Omental fat pad (tissue), 4 donors: ENCODE results near the gene RBBP8NL. TPM values are rescaled to one million over a fixed set of nuclear protein-coding genes. Genes with fewer than 3 reads are reported as not detected.
A peak's percentile ranks its signal among the peaks of the same experiment; 100 is the strongest.

ENCODE experiments used
- ATAC-seq: fragments of 150-250 bp; one replicate; pipeline ENCODE4 v1.9.1; 2016; ENCODE audit warnings: mild to moderate bottlenecking, moderate library complexity; ENCODE audit not compliant: low FRiP score
- DNase-seq: peaks from one replicate; pipeline ENCODE4 v3.0.0-alpha.2; 2019; ENCODE audit warnings: low spot score
- CTCF ChIP-seq, 3 donors: fragments of 450-650 bp; IDR thresholded peaks; one replicate each; pipeline ENCODE4 v1.5.1; 2016 to 2017; ENCODE audit warnings: antibody characterized with exemption in 3 of 3, mild to moderate bottlenecking in 3 of 3, moderate library complexity in 2 of 3
- total RNA-seq, 4 donors: library from RNA; depleted of rRNA; stranded (reverse); fragments of >200 nt; gene quantifications; one replicate each; pipeline ENCODE4 v1.1.0, GENCODE V29; 2016

The RBBP8NL gene
- total RNA-seq, 4 donors from 2014 or later: not detected

DNA sequence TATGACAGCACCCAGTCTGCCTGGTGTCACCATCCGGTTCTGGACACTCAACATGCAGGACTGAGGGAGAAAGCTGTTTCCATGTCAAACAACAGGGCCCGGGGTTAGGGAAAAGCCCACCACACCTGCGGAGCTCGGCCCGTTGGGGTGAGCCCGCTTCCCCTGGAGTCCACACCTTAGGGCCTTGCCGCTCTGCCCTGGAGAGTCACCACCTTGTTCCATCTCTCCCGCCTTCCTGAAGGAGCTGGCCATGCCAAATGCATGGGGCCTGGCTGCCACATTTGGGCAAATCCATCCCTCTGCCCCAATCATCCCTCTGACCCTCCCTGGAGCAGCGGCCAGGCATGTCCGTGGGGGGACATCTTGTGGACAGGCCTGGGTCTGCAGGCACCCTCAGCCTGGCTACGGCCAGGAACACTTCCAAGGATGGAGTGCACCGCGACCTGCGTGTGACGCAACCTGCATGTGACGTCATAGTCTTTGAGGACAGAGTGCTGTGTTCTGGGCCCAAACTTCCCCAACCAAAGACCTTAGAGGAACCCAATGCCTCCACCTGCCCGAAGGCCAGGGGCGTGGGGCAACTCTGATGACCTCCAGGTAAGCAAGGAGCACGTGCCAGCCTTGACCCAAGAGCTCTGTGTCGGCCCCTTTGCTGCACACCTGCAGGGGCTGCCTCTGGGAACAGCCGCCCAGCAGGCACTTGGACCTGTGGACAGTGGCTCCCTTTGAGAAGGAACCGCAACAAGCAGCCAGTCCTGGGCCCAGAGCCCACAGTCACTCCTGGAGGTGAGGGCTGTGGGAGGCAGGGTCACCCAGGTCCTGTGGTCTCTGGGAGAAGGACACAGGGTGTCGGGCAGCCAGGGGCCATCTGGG lies 22.0 kb downstream of the RBBP8NL start:
- peak in 1 of 3 donors; percentile 10 for TF ChIP-seq CTCF (IDR thresholded peaks at IDR 0.05)
- ATAC-seq: peak; percentile 41
- DNase-seq: peak; percentile 48

DNA sequence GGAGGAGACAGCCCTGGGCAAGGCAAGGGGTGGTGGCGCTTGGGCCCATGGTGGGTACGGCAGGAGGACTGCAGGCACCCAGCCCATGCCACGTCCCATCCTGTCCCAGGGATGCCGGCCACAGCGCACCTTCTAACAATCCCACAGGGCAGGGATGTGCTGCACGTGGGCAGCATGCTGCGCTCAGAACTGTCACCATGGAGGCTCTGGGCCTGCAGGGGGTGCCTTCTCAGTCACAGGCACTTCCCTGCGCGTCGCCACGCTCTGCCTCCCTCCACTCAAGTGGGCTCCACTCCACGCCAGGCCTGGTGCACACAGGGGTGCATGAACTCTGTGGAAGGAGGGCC lies 22.6 kb downstream of the RBBP8NL start:
- TF ChIP-seq CTCF (IDR thresholded peaks at IDR 0.05): no peak
- DNase-seq (no peak), ATAC-seq (no peak)

DNA sequence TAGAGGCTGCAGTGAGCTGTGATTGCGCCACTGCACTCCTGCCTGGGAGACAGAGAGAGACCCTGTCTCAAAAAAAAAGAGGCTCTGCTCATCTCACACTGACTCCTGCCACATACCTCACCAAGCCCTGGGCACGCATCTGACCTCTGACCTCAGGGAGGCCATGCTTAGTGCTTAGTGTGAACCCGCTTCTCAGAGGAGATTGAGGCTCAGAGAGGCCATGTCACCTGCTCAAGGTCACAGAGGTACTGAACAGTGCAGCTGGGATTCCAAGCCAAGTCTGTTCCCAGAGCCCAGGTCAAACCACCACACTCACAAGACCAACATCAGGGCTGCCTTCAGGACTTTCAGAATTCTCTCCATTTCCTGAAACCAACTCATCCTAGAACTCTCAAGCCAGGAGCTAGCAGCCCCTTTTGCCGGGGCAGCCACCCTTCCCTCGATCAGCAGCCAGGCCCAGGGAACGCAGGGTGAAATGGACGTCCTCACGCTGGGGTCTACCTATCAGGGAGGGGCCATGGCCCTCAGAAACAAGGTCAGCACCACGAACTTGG lies 23.1 kb downstream of the RBBP8NL start:
- DNase-seq (no peak), ATAC-seq (no peak)
- TF ChIP-seq CTCF (IDR thresholded peaks at IDR 0.05): no peak

DNA sequence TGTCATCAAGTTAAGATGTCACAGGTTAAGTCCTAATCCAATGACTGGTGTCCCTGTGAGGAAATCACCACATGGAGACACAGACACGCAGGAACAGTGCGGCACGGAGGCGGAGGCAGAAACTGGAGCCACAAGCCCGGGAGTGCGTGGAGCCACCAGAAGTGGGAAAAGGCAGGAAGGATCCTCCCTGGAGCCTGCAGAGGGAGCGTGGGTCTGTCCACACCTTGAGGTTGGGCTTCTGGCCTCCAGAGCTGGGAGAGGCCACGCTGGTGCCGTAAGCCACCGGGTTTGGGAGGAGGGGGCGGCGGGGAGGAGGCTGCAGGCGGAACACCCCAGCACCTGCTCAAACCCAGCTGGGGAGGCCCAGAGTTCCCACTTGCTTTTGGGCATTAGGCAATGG lies 24.0 kb downstream of the RBBP8NL start:
- no peak for TF ChIP-seq CTCF (IDR thresholded peaks at IDR 0.05)
- no peak for ATAC-seq
- no peak for DNase-seq

DNA sequence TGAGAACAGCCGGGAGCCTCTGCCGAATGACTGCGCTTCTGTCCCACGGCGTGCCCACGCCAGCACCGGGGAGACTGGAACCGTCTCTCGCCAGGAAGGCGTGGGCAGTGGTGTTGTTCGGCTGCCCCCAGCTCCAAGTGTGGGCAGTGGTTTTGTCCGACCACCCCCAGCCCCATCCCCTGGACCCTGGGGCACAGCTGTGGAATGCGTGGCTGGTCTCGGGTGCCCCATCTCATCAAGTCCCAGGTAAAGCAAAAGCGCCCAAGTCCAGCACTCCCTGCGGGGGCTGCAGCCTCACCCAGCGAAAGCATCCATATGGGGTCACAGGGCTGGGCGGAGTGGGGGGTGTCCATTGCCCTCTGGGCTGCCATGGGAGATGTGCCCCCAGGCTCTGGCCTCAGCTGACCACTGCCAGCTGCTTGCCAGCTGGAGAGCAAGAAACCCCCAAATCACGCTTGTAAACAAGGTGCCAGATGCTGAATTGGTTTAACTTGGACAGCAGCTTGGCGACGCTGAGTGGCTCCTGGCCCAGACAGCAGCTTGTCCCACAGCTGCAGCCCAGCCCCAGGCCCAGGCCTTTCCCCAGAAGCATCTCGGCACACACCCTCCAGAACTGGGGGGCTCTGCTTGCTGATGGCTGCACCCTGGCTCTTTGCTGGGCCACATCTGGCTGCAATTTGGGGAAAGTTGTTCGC lies 24.7 kb downstream of the RBBP8NL start:
- no peak for TF ChIP-seq CTCF (IDR thresholded peaks at IDR 0.05)
- DNase-seq: no peak
- ATAC-seq: no peak

DNA sequence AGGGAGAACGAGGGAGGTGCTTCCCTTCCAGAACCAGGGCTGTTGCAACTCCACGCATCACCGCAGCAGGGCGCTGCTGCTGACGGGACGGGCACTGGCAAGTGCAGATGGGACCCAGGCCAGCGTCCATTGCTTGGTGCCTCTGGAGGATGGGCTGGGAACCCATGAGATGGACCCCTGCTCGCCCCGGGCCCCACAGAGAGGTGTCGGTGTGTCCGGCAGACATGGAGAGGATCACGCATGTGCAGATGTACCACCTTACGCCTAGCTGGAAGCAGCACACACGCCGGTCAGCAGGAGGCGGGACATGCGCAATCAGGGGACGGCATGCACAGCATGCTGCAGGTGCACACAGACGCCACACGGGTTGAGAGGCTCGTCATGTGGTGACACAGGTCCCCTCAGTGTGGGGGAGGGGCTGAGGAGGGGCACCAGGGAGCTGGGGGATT lies 26.0 kb downstream of the RBBP8NL start:
- ATAC-seq (no peak), DNase-seq (no peak)
- no peak for TF ChIP-seq CTCF (IDR thresholded peaks at IDR 0.05)
